Calu3 (cell line): ENCODE results near the gene AQP1. TPM values are rescaled to one million over a fixed set of nuclear protein-coding genes. Genes with fewer than 3 reads are reported as not detected.

Experiments used
- BruUV-seq: library from RNA; stranded (reverse); fragments of 400-500 nt; replicated peaks from 2 replicates; lab custom pipeline; 2021; lab: Mats Ljungman, UMichigan
- CTCF ChIA-PET: fragments of 300-600 bp; sonication (Branson Sonifier 250); formaldehyde crosslinking; loops from one replicate; lab custom pipeline; 2022; ENCODE audit warnings: antibody characterized with exemption; lab: Charles Lee
- DNase-seq: peaks from one replicate; pipeline ENCODE4 v3.0.0; 2022
- H3K27ac Mint-ChIP-seq: one replicate; pipeline ENCODE4 v1.8.0; 2022; ENCODE audit warnings: mixed read lengths; ENCODE audit not compliant: unreplicated experiment
- H3K27me3 Mint-ChIP-seq: one replicate; pipeline ENCODE4 v1.8.0; 2022; ENCODE audit warnings: mixed read lengths; ENCODE audit not compliant: unreplicated experiment
- H3K36me3 Mint-ChIP-seq: one replicate; pipeline ENCODE4 v1.8.0; 2022; ENCODE audit warnings: mild to moderate bottlenecking, moderate library complexity, mixed read lengths; ENCODE audit not compliant: insufficient read depth, unreplicated experiment
- H3K4me1 Mint-ChIP-seq: one replicate; pipeline ENCODE4 v1.8.0; 2022; ENCODE audit warnings: mild to moderate bottlenecking, low read depth, mixed read lengths; ENCODE audit not compliant: unreplicated experiment
- H3K4me3 Mint-ChIP-seq: one replicate; pipeline ENCODE4 v1.8.0; 2022; ENCODE audit warnings: mild to moderate bottlenecking, low read depth, moderate library complexity, mixed read lengths; ENCODE audit not compliant: unreplicated experiment
- H3K9me3 Mint-ChIP-seq: one replicate; pipeline ENCODE4 v1.8.0; 2022; ENCODE audit warnings: low read depth, mixed read lengths; ENCODE audit not compliant: unreplicated experiment
- intact Hi-C: fragments of 100-400 bp; cut with micrococcal nuclease; formaldehyde crosslinking; loops from one replicate; pipeline ENCODE4 v1.10.0; 2022; ENCODE audit not compliant: unreplicated experiment
- total RNA-seq: library from RNA; stranded (reverse); gene quantifications from 2 replicates; pipeline ENCODE4 v1.2.3, GENCODE V29; 2022
- TF ChIP-seq, protein P1 (sequence below): fragments of 200-600 bp; IDR thresholded peaks from one replicate; pipeline ENCODE4 v1.8.0; 2022; ENCODE audit warnings: antibody characterized with exemption; ENCODE audit not compliant: unreplicated experiment

AQP1 gene
- total RNA-seq, 1 experiment from 2014 or later, result 1.7 TPM

DNA sequence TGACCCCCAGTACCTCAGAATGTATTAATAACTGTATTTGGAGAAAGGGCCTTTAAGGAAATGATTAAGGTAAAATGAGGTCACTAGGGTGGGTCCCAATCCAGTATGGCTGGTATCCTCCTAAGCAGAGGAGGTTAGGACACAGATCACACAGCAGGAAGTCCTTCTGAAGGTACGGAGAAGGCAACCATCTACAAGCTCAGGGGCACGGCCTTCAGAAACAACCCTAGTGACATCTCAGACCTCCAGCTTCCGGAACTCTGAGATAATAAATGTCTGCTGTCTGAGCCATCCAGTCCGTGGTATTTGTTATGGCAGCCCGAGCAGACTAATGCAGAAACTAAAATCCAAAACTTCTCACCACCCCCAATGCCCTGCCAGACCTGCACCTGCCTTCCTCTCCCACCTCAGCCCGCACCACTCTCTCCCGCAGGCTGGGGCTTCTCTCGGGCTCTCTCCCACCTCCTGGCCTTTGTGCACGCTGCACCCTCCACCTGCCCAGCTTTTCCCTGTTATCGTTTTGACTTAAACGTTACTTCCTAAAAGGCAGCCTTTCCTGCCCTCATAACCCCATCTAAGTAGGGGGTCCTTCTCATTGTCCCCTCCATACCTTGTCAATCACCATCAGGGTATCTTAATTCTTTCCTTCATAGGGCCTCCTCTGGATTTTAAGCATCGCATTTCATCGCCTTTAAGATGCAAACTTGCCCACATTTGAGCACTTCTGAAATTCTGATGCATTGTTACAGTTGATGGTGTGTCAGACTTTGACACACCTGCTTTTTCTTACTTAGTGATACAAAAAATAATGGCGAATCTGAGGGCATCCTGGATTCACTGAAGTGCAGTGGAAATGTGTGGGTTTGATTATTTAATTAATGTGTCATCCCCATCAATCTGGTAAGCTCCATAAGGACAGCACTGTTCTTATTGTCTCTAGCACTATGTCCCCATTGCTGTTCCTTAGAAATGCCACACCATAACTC, 32.2 kb upstream of the AQP1 start:
- Mint-ChIP-seq H3K36me3 (no peaks in the 10 kb centered on the region), H3K27ac (no peak overlapping the region), H3K27me3 (no peaks in the 10 kb centered on the region), H3K4me1 (no peaks in the 10 kb centered on the region), H3K4me3 (no peak overlapping the region), H3K9me3 (no peaks in the 10 kb centered on the region)
- intact Hi-C loops, result no loop called here
- BruUV-seq, result no TSS peak
- DNase-seq, result no peak
- CTCF ChIA-PET, result interaction anchor here (0.6 to 0.7 kb wide), 2 partner anchors 55 to 114 kb away, joined by 3 read pairs; no protein-coding TSS in a partner anchor
- TF ChIP-seq, protein P1, sequence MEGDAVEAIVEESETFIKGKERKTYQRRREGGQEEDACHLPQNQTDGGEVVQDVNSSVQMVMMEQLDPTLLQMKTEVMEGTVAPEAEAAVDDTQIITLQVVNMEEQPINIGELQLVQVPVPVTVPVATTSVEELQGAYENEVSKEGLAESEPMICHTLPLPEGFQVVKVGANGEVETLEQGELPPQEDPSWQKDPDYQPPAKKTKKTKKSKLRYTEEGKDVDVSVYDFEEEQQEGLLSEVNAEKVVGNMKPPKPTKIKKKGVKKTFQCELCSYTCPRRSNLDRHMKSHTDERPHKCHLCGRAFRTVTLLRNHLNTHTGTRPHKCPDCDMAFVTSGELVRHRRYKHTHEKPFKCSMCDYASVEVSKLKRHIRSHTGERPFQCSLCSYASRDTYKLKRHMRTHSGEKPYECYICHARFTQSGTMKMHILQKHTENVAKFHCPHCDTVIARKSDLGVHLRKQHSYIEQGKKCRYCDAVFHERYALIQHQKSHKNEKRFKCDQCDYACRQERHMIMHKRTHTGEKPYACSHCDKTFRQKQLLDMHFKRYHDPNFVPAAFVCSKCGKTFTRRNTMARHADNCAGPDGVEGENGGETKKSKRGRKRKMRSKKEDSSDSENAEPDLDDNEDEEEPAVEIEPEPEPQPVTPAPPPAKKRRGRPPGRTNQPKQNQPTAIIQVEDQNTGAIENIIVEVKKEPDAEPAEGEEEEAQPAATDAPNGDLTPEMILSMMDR, result no peak

DNA sequence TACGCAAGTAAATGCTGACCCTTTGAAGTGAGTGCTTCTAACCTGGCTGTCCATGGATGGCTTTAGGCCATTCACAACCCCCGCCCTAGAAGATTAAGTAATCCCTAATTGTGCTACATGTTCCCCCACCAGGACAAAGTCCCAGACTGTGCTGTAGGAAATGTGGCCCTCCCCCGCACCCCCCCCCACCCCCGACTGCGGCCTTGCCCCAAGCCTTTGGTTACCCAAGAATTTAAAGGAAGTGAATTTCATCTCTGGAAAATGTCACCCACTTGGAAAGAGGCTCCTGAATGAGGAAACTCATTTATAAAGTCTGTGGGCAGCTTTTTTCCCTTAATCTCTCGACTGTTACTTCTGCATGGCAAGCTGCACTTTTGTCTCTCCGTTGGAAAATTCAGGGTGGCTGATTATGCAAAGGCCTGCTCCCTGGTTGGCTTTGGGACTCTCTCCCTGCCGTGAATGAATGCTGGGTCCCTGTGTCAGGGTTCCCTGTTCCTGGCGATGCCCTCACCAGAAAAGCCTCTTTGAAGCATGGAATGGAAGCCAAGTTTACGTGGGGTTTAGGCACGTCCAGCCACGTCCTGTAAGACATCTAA, 31.4 kb upstream of the AQP1 start:
- Mint-ChIP-seq H3K4me3 (no peak overlapping the region), H3K9me3 (no peaks in the 10 kb centered on the region), H3K27me3 (no peaks in the 10 kb centered on the region), H3K36me3 (no peaks in the 10 kb centered on the region), H3K4me1 (no peaks in the 10 kb centered on the region), H3K27ac (no peak overlapping the region)
- BruUV-seq, result no TSS peak
- TF ChIP-seq, protein P1, result no peak
- intact Hi-C loops, result no loop called here
- no peak for DNase-seq
- CTCF ChIA-PET, result interaction anchor here (0.6 to 0.7 kb wide), 2 partner anchors 114 to 133 kb away, joined by 3 to 4 read pairs; no protein-coding TSS in a partner anchor

DNA sequence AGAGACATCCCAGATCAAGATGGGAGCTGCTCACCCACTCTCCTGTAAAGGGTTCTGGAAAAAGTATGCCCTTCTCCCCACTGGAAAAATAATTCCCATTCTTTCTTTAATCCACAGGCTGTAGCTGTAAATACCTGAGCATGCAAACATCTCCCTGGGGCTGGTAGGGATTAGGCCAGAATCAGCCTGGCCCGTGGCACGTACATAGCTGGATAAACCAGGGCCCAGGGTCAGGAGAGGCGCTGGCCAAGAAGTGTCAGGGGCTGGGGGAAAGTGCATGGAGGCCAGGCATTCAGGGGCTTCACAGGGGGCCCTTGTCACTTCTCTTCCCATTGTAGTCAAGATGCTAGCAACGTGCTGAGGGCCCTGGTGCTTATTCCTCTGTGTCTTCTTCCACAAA, 30.7 kb upstream of the AQP1 start:
- CTCF ChIA-PET, result no interaction called here
- no peak for DNase-seq
- H3K27ac Mint-ChIP-seq, result no peak overlapping the region
- intact Hi-C loops, result no loop called here
- no peaks in the 10 kb centered on the region for H3K27me3 Mint-ChIP-seq
- H3K9me3 Mint-ChIP-seq, result no peaks in the 10 kb centered on the region
- no peaks in the 10 kb centered on the region for H3K4me1 Mint-ChIP-seq
- no peak overlapping the region for H3K4me3 Mint-ChIP-seq
- H3K36me3 Mint-ChIP-seq, result no peaks in the 10 kb centered on the region
- TF ChIP-seq, protein P1, result no peak
- no TSS peak for BruUV-seq

DNA sequence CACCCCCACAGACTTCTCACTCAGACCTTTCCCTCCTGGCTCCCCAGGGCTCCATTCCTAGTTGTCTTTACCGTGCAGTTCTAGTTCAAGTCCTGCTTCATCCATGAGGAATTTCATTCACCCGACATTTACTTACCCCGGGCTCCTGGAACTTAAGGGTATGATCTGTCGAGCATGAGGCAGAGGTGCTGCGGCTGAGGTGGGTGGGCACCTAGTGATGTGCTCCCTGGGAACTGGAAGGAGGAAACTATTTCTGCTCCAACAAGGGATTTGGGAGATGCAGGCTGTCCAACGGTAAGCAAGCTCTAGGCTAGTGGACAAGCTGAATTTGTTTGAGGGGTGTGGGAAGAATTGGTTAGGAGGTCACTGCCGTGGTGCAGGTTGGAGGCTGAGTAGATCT, 30.2 kb upstream of the AQP1 start:
- no peak for DNase-seq
- CTCF ChIA-PET, result no interaction called here
- H3K9me3 Mint-ChIP-seq, result no peaks in the 10 kb centered on the region
- no peak overlapping the region for H3K27ac Mint-ChIP-seq
- no TSS peak for BruUV-seq
- no peak overlapping the region for H3K4me3 Mint-ChIP-seq
- no peaks in the 10 kb centered on the region for H3K27me3 Mint-ChIP-seq
- intact Hi-C loops, result no loop called here
- TF ChIP-seq, protein P1, result no peak
- no peaks in the 10 kb centered on the region for H3K36me3 Mint-ChIP-seq
- no peaks in the 10 kb centered on the region for H3K4me1 Mint-ChIP-seq
